ENCODE measurements around the gene PRDM16. TPM values are rescaled to one million over a fixed set of nuclear protein-coding genes. Genes with fewer than 3 reads are reported as not detected.

Gene PRDM16
- polyA plus RNA-seq, 2 of the 4 experiments (the other 2 are of a cell fraction): 0.03 to 0.35 TPM

DNA sequence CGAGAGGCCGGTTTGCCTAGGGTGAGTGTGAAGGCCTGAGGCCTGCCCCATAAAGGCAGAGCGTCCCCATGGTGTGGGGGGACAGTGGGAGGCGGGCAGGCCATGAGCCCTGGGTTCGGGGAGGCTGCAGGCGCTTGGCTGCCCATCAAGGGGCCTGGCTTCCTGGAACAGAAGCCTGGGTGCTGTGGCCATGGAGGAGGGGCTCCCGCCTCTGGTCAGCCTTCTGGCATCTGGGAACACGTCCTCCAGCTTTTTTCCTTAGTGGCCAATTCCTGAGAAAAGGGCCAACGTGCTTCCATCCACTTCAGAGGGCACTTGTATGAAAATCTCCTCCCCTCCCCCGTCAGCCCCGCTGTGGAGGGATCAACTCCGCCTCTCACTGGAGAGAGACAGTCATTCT lies 58.7 kb downstream of the PRDM16 start:
- TF ChIP-seq, protein P1, sequence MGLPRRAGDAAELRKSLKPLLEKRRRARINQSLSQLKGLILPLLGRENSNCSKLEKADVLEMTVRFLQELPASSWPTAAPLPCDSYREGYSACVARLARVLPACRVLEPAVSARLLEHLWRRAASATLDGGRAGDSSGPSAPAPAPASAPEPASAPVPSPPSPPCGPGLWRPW (IDR thresholded peaks at IDR 0.05): no peak
- TF ChIP-seq, protein P2, sequence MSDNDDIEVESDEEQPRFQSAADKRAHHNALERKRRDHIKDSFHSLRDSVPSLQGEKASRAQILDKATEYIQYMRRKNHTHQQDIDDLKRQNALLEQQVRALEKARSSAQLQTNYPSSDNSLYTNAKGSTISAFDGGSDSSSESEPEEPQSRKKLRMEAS (IDR thresholded peaks at IDR 0.05): no peak
- TF ChIP-seq ZSCAN20 (CRISPR knock-in tag; IDR thresholded peaks at IDR 0.05) (no peak), POLR2AphosphoS2 (conservative IDR thresholded peaks at IDR 0.05; ENCODE audit: low read length) (no peak), GATA3 (IDR thresholded peaks at IDR 0.05; ENCODE audit: borderline replicate concordance) (no peak), NPAS2 (CRISPR knock-in tag; IDR thresholded peaks at IDR 0.05; ENCODE audit: borderline replicate concordance) (no peak), CHD2 (IDR thresholded peaks at IDR 0.05; ENCODE audit: low read length, partially characterized antibody) (no peak), ZFP36 (IDR thresholded peaks at IDR 0.05; ENCODE audit: borderline replicate concordance, partially characterized antibody) (no peak), SREBF2 (IDR thresholded peaks at IDR 0.05) (no peak), EHMT2 (IDR thresholded peaks at IDR 0.05; ENCODE audit: low read depth) (no peak), CBX2 (IDR thresholded peaks at IDR 0.05; ENCODE audit: borderline replicate concordance, low read depth) (no peak), ZC3H11A (IDR thresholded peaks at IDR 0.05) (no peak), RAD21 (conservative IDR thresholded peaks at IDR 0.05 in 1 of 2, IDR thresholded peaks at IDR 0.05 in 1 of 2) (no peak), ESRRA (IDR thresholded peaks at IDR 0.05; ENCODE audit: borderline replicate concordance, low read length) (no peak), POLR2A (IDR thresholded peaks at IDR 0.05; ENCODE audit: low read length) (no peak), TP53 (CRISPR knock-in tag; IDR thresholded peaks at IDR 0.05) (no peak), NFE2L2 (conservative IDR thresholded peaks at IDR 0.05; ENCODE audit: low read length) (no peak), CEBPB (IDR thresholded peaks at IDR 0.05) (no peak), HDAC2 (IDR thresholded peaks at IDR 0.05) (no peak)
- TF ChIP-seq, protein P3, sequence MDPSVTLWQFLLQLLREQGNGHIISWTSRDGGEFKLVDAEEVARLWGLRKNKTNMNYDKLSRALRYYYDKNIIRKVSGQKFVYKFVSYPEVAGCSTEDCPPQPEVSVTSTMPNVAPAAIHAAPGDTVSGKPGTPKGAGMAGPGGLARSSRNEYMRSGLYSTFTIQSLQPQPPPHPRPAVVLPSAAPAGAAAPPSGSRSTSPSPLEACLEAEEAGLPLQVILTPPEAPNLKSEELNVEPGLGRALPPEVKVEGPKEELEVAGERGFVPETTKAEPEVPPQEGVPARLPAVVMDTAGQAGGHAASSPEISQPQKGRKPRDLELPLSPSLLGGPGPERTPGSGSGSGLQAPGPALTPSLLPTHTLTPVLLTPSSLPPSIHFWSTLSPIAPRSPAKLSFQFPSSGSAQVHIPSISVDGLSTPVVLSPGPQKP (IDR thresholded peaks at IDR 0.05; ENCODE audit: low read depth, low read length): no peak
- no peak overlapping the region for H3K4me3 ChIP-seq
- DNase-seq (ENCODE audit: low read depth in 1 of 2, low spot score in 1 of 2): no peak
- ChIA-PET CTCF (no interaction called here), POLR2A (no interaction called here)
- no peak overlapping the region for H3K27ac ChIP-seq
- 84% methylated on average over 9 of the region's 12 CpGs for WGBS (ENCODE audit: missing lambda C conversion rate)
- H3K4me1 ChIP-seq: no peaks in the 10 kb centered on the region
- no peaks in the 10 kb centered on the region for H3K9me3 ChIP-seq
- H3K4me2 ChIP-seq: no peak overlapping the region
- no peak for FAIRE-seq
- ATAC-seq: no peak

DNA sequence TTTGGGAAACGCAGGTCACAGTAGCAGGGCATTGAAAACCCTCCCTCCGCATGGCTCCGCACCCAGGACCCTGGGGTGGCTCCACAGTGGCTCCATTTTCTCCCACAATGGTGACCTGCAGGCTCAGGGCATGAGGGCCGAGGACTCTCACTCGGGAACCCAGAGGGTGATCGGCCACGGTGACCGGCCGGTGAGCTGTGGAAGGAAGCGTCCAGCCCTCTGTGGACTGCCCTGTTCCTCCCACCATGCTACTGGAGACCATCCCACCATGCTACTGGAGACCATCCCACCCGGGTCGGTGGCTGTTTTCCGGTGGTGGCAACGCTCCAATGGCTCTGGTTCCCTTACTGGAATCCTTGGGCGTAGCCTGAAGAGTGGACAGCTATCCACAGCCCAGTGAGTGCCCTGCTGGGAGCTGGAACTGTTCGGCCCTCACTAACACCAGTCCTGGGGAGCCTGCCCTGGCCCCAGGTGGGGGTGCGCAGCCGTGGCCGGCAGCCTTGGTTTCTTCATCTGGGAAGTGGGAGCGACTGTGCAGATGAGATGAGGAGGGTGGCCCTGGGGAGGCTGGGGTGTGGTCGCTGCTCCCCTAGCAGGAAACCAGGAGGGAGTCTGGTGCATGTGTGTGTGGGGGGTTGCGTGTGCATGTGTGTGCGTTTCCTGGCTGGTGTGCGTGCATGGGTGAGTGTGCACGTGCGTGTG lies 59.6 kb downstream of the PRDM16 start:
- no peak for DNase-seq (ENCODE audit: low read depth in 1 of 2, low spot score in 1 of 2)
- Histone ChIP-seq H3K9me3 (no peaks in the 10 kb centered on the region), H3K4me2 (no peak overlapping the region), H3K4me3 (no peak overlapping the region), H3K27ac (no peak overlapping the region), H3K4me1 (peaks cover 2% of the 10 kb centered on the region; the same call in 2 of the 3 replicates)
- no peak for ATAC-seq
- ChIA-PET CTCF (no interaction called here), POLR2A (no interaction called here)
- FAIRE-seq: no peak
- 59% methylated on average over 7 of the region's 26 CpGs for WGBS (ENCODE audit: missing lambda C conversion rate)
- TF ChIP-seq, protein P4, sequence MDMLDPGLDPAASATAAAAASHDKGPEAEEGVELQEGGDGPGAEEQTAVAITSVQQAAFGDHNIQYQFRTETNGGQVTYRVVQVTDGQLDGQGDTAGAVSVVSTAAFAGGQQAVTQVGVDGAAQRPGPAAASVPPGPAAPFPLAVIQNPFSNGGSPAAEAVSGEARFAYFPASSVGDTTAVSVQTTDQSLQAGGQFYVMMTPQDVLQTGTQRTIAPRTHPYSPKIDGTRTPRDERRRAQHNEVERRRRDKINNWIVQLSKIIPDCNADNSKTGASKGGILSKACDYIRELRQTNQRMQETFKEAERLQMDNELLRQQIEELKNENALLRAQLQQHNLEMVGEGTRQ (IDR thresholded peaks at IDR 0.05): no peak
- TF ChIP-seq PHF8 (IDR thresholded peaks at IDR 0.05; ENCODE audit: borderline replicate concordance, low read depth) (no peak), FOSB (CRISPR knock-in tag; IDR thresholded peaks at IDR 0.05) (no peak), MAZ (IDR thresholded peaks at IDR 0.05; ENCODE audit: borderline replicate concordance, low read depth, low read length) (no peak), NFE2L2 (conservative IDR thresholded peaks at IDR 0.05; ENCODE audit: low read length) (no peak), CBX8 (IDR thresholded peaks at IDR 0.05) (no peak), MAFK (IDR thresholded peaks at IDR 0.05; ENCODE audit: partially characterized antibody) (no peak), HDAC2 (IDR thresholded peaks at IDR 0.05) (no peak), EHMT2 (IDR thresholded peaks at IDR 0.05; ENCODE audit: low read depth) (no peak), JUNB (IDR thresholded peaks at IDR 0.05) (no peak), RNF2 (IDR thresholded peaks at IDR 0.05; ENCODE audit: borderline replicate concordance, low read depth) (no peak), CEBPB (IDR thresholded peaks at IDR 0.05) (no peak)
- TF ChIP-seq, protein P5, sequence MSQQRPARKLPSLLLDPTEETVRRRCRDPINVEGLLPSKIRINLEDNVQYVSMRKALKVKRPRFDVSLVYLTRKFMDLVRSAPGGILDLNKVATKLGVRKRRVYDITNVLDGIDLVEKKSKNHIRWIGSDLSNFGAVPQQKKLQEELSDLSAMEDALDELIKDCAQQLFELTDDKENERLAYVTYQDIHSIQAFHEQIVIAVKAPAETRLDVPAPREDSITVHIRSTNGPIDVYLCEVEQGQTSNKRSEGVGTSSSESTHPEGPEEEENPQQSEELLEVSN (IDR thresholded peaks at IDR 0.05; ENCODE audit: borderline replicate concordance, low read depth): no peak
- TF ChIP-seq, protein P6, sequence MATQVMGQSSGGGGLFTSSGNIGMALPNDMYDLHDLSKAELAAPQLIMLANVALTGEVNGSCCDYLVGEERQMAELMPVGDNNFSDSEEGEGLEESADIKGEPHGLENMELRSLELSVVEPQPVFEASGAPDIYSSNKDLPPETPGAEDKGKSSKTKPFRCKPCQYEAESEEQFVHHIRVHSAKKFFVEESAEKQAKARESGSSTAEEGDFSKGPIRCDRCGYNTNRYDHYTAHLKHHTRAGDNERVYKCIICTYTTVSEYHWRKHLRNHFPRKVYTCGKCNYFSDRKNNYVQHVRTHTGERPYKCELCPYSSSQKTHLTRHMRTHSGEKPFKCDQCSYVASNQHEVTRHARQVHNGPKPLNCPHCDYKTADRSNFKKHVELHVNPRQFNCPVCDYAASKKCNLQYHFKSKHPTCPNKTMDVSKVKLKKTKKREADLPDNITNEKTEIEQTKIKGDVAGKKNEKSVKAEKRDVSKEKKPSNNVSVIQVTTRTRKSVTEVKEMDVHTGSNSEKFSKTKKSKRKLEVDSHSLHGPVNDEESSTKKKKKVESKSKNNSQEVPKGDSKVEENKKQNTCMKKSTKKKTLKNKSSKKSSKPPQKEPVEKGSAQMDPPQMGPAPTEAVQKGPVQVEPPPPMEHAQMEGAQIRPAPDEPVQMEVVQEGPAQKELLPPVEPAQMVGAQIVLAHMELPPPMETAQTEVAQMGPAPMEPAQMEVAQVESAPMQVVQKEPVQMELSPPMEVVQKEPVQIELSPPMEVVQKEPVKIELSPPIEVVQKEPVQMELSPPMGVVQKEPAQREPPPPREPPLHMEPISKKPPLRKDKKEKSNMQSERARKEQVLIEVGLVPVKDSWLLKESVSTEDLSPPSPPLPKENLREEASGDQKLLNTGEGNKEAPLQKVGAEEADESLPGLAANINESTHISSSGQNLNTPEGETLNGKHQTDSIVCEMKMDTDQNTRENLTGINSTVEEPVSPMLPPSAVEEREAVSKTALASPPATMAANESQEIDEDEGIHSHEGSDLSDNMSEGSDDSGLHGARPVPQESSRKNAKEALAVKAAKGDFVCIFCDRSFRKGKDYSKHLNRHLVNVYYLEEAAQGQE (IDR thresholded peaks at IDR 0.05): no peak
- TF ChIP-seq, protein P7, sequence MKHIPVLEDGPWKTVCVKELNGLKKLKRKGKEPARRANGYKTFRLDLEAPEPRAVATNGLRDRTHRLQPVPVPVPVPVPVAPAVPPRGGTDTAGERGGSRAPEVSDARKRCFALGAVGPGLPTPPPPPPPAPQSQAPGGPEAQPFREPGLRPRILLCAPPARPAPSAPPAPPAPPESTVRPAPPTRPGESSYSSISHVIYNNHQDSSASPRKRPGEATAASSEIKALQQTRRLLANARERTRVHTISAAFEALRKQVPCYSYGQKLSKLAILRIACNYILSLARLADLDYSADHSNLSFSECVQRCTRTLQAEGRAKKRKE (CRISPR knock-in tag; IDR thresholded peaks at IDR 0.05; ENCODE audit: low read depth): no peak
- TF ChIP-seq, protein P2 (IDR thresholded peaks at IDR 0.05): no peak

All from A549 (cell line).